Body of pancreas (tissue), 4 donors: ENCODE results near the gene PPM1H.

Experiments used
- POLR2A ChIP-seq, 3 donors: fragments of 450-650 bp; IDR thresholded peaks; one replicate each; pipeline ENCODE4 v1.6.1; 2016; ENCODE audit warnings: antibody characterized with exemption in 3 of 3, mild to moderate bottlenecking in 2 of 3
- TF ChIP-seq, protein P1 (sequence below), 7 experiments: fragments of 450-650 bp in 4 of 7; fragments of 200-600 bp in 3 of 7; sonication (generic) in 3 of 7; IDR thresholded peaks; one replicate each; pipeline ENCODE4 v1.5.1; 2016 to 2019; ENCODE audit warnings: antibody characterized with exemption in 7 of 7

DNA sequence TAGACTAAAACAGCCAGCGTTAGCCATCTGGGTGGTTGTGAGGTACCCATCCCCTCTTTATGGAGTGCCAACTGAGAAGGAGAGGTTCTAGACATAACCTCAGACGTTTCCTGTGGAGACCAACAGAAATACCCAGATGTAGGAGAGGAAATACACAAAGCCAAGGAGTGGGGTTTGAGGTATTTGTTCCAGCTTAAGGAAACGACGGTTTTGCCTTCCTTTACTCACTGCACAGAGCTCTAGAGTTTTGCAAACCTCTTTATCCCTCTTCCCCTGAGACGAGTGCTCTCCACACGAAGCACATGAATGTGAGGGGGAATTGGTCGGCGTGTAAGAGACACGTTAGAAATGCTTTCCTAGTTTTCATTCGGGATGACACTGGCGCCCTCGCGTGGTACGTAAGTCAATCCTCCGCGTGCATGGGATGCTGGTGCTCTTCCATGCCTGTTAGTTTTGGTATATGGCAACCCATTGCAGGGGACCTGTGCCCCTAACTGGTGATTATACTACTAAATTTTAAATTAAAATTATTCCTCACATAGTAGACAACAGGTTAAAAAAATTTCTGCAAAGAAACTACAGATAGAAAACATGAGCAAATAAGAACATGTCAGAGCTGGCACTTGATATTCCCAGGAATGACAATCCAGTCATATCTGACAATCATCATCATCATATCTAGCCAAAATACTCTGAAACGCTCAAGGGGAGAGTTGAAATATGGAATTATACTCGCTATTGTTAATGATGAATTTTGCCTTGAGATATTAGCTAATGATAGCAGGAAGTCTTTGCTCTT, 121.7 kb downstream of the PPM1H start:
- TF ChIP-seq POLR2A (IDR thresholded peaks at IDR 0.05) = no peak
- TF ChIP-seq, protein P1, sequence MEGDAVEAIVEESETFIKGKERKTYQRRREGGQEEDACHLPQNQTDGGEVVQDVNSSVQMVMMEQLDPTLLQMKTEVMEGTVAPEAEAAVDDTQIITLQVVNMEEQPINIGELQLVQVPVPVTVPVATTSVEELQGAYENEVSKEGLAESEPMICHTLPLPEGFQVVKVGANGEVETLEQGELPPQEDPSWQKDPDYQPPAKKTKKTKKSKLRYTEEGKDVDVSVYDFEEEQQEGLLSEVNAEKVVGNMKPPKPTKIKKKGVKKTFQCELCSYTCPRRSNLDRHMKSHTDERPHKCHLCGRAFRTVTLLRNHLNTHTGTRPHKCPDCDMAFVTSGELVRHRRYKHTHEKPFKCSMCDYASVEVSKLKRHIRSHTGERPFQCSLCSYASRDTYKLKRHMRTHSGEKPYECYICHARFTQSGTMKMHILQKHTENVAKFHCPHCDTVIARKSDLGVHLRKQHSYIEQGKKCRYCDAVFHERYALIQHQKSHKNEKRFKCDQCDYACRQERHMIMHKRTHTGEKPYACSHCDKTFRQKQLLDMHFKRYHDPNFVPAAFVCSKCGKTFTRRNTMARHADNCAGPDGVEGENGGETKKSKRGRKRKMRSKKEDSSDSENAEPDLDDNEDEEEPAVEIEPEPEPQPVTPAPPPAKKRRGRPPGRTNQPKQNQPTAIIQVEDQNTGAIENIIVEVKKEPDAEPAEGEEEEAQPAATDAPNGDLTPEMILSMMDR (IDR thresholded peaks at IDR 0.05) = peak; percentile 24 to 52 (median 48)
